Breast epithelium (tissue), 3 donors: ENCODE measurements around the gene RASGRF2.

Experiments
- CTCF ChIP-seq, 3 donors: fragments of 450-650 bp; IDR thresholded peaks; one replicate each; pipeline ENCODE4 v1.5.1; 2016 to 2017; ENCODE audit warnings: antibody characterized with exemption in 3 of 3, mild to moderate bottlenecking in 3 of 3, moderate library complexity in 3 of 3
- POLR2A ChIP-seq: fragments of 450-650 bp; IDR thresholded peaks from one replicate; pipeline ENCODE4 v1.6.1; 2016; ENCODE audit warnings: antibody characterized with exemption, mild to moderate bottlenecking, moderate library complexity
- POLR2AphosphoS5 ChIP-seq, 3 donors: sonication (generic); formaldehyde crosslinking; IDR thresholded peaks; one replicate each; pipeline ENCODE4 v1.6.1; 2017; ENCODE audit warnings: antibody characterized with exemption in 3 of 3

- TF ChIP-seq POLR2A (no peak), POLR2AphosphoS5 (IDR thresholded peaks at IDR 0.05) (no peak), CTCF (IDR thresholded peaks at IDR 0.05) (no peak)
Measured at GRCh38 chr5:81230416-81230815, 270.3 kb downstream of the RASGRF2 start.
